SIG-M5 treated with dmso at 0.1 percent for 504 hours (cell line): ENCODE measurements around the gene NADK2.
A peak's percentile ranks its signal among the peaks of the same experiment; 100 is the strongest.

Experiments
- DNase-seq: peaks from one replicate; lab custom pipeline; 2025; ENCODE audit not compliant: unreplicated experiment; lab: John Stamatoyannopoulos, UW

Gene NADK2

GRCh38 chr5:36246036-36246800, 4.5 kb upstream of the NADK2 start:
- no peak for DNase-seq

GRCh38 chr5:36244076-36244475, 2.4 kb upstream of the NADK2 start:
- no peak for DNase-seq

GRCh38 chr5:36243653-36244052, 1.9 kb upstream of the NADK2 start:
- DNase-seq: no peak

DNA sequence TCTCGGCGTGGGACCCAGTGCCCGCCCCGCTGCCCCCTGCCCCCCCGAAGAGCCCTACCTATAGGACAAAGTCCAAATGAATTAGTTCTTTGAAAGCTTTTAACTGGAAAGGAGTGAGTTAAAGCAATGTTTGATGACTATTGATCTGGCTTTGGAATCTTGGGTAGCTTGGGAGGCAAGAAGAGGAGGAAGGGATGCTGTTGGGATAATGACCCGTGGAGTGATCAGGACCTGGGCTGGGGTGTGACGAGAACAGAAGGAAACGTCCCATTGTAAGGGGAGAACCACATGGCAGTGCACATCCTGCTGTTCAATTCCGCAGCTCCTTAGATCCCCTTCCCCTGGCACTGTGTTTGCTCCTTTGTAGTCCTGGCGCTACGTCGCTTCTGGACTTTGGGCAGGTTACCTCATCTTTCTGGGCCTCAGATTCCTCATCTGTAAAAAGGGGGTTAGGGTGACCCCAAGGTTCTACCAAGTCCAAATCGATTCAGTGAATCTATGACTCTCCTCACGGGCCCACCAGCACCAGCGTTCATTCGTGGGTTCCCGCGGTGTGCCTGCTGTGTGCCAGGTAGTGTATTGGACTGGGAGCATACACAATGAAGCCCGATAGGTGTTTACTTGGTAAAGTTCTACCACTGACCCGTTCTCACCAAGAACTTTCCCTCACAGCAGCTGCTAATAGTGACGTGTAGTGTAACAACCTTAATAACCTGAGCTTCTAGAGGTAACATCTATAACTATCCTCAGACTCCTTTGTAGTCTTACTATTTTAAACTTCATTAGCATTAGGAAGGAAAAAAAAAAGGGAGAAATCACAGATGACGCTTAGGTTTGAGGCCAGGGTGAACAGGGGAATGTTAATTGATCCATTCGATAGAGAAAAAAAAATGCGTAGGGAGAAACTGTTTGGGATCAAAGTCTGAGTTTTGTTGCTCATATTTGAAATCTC, 1.1 kb upstream of the NADK2 start:
- no peak for DNase-seq

- DNase-seq: peak; percentile 44
Observed at GRCh38 chr5:36240779-36241630, 720 bp downstream of the NADK2 start.

DNA sequence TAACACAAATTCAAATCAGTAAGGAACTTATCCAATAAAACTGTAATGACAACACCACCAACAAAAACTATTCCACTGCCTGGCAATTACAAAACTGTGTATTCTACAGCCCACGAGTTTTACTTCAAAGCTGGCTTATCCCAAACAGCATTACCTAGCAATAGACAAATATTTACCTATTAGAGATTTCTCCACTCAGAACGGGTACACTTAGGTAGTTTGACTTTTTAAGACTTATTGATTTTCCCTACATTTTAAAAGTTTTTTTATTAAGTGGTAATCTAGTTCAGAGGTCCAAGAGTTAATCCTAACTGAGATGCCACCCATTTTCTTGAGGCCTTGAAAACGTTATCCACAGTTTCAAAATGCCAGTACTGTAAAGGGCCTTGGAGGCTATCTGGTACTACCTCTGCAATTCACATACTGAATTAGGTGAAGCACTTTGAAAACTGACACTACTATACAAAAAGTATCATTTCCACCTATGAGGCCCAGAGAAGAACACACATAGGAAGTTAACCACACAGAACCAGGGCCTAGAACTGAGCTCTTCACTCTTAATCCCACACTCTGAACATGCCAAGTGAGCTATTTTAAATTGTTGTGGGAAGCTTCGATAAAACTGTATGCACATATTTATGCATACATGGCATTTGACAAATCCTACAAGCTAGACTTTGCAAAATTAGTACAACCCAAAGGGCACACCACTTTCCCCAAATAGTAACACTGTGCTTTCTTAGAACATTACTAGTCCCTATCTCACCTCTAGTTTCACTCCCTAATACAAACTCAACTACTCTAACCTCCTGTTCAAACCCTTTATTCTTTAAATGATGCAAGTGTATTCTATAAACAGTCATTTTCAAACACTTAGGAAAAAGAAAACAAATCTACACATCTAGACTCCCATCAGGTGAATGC, 2.1 kb downstream of the NADK2 start:
- DNase-seq: no peak

DNA sequence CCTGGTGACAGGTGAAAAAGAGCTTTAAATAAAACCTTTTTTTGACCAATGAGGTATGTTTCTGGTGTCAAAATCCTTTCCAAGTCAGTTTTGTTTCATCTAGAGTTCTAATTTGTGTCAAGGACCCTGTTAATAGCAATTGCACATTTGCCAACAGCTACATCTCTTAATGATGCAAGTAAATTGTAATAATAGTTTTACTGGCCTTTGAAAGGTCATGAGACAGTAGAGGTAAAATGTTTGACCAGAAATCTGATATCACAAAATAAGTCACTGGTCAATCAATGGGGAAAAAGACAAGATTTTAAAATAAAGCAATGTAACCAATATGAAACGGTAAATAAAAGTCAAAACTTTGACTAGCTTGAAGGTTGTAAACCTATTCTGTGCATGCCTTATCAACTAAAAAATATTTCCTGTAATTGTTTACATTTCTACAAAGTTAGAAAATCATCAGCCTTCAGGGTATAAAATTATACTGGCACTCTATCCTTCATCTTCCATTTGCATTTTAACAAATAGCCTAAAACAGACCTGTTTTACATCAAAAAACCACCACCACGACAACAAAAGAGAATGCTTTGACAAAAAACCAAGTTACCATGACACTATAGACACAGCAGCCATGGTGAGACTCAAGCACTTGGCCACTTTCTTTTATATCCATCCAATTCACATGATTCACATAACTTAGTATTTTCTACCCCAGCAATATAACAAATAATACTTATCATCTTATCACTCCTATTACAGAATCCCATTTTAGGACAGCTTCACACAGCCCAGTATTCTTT, 3.0 kb downstream of the NADK2 start:
- no peak for DNase-seq

DNA sequence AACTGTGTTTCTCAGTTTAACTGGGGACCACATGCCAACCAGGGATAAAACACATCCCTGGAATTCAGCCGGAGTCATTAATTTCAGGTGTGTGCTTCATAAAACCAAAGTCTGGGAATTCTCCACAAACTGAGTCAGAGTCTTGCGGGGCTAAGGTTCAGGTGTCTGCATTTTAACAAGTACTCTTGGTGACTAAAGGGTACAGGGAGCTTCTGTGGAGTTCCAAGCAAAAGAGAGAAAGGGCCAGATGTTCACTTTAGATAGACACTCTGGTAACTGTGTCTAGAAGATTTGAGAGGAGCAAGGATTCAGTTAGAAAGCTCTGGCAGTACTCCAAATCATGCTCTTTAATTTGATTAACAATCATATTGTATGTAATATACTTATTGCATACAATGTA, 4.0 kb downstream of the NADK2 start:
- DNase-seq: no peak

- DNase-seq: no peak
Observed at GRCh38 chr5:36236801-36237200, 4.9 kb downstream of the NADK2 start.

DNA sequence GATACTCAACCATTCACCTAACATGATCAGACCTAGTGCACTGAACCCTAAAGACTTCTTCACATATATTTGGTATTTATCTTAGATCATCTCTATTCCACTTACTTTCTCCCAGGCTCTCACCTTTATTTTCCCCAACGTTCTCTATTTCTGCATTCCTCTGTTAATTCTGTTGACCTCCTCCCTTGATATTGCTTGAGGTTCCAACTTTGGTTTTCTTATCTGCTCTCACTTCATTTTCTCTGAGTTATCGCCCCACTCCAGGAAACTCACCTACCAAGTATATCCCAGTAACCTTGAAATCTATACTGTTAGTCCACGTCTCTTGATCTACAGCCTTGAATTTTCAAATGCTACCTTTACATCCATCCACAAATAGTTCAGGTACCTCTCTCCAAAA, 9.2 kb downstream of the NADK2 start:
- DNase-seq: no peak

- no peak for DNase-seq
Observed at GRCh38 chr5:36230151-36230790, 11.5 kb downstream of the NADK2 start.

DNA sequence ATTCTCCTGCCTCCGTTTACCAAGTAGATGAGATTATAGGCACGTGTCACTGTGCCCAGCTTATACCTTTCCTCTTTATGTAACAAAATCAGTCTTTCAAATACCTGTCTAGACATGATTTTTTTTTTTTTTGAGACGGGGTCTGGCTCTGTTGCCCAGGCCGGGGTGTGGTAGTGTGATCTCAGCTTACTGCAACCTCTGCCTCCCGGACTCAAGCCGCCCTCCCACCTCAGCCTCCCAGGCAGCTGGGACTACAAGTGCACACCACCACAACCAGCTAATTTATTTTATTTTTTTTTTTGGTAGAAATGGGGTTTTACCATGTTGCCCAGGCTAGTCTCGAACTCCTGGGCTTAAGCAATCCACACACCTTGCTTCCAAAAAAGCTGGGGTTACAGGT, 13.2 kb downstream of the NADK2 start:
- DNase-seq: no peak

DNA sequence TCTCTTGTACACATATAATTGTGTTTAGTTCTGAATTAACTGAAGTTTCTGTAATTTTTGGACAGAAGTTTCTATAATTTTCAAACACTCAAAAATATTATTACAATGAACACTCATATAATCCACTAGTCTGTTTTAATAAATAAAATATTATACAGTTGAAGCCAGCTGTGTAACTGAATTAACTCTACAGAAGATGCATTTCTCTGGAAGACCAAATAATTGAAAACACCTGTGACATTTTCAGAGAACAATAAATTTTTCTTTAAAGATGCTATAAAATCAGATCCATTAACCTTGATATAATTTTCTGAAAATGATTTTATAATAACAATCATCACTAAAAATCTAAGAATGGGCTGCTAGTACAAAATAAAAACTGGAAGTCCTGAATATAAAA, 14.7 kb downstream of the NADK2 start:
- no peak for DNase-seq

DNA sequence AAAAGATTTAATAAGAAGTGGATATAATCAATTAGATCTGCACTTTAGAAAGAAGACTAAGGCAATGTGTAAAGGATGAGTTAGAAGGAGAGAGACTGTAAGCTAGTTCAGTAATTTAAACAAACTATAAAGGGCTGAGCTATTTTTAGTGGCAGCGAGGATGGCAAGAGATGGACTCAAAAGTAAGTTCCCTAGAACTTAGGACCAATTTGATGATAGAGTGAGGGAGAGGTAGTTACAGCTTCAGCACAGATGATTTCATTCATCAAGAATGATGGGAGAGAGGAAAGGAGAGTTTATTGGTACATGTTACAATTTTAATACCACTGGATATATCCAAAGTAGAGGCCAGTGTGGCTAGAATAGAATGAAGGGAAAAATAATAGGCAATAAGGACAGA, 19.1 kb downstream of the NADK2 start:
- DNase-seq: no peak

GRCh38 chr5:36217988-36218387, 23.7 kb downstream of the NADK2 start:
- no peak for DNase-seq

- DNase-seq: no peak
Observed at GRCh38 chr5:36217567-36217966, 24.2 kb downstream of the NADK2 start.

GRCh38 chr5:36215910-36216309, 25.8 kb downstream of the NADK2 start:
- no peak for DNase-seq

GRCh38 chr5:36214436-36214835, 27.3 kb downstream of the NADK2 start:
- DNase-seq: peak; percentile 5

DNA sequence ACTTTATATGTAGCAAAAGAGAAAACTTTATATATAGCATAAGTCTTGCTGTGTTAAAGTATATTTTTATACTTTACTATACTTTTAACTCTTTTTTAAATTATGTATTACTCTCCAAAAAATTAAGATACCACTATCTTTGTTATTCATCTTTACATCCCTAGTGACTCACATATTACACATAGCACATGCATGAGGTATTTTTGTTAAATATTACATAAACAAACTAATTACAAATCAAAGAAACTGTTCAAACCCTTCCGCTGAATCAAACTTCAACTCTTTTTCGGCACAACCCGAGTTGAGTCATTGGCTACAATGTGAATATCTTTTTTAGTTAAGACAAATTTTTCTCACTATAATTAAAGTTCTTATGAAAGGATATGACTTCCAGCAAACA, 32.1 kb downstream of the NADK2 start:
- DNase-seq: no peak
